ENCODE data around the gene DEUP1.

Gene DEUP1

DNA sequence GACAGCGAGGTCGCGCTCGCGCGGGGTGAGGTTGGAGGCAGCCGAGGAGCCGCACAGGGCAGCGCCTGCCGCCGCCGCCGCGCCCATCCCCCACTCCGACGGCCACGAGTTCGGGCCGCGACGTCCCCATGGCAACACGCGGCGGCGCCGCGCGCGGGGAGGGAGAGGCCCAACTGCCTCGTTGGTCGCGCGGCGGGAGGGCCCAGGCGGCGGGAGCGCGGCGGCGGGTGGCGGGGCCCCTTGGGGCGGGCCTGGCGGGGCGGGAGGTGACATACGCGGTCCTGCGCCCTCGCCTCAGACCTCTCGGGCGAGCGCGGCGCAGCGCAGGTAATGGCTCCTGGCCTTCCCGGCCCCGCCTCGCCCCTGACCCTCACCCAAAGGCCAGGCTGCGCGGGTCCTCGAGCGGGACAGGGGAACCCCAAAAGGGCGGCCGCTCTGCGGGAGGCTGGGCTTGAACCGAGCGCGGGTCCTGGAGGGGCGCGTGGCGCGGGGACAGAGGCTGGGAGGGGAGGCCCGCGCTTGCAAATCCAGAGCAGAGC lies at the start of gene DEUP1:
Gene DEUP1 (plus strand): TSS at position 297 of the 539 bp plus-strand sequence. CDS start 1,518 bp downstream, outside the sequence.
- no peak for TF ChIP-seq CTCF (IDR thresholded peaks at IDR 0.05)

GRCh38 chr11:93285430-93285829 lies 45.1 kb upstream of the DEUP1 start:
- TF ChIP-seq CTCF (IDR thresholded peaks at IDR 0.05), result no peak

GRCh38 chr11:93287434-93287833 lies 43.1 kb upstream of the DEUP1 start:
- TF ChIP-seq CTCF (IDR thresholded peaks at IDR 0.05), result no peak

GRCh38 chr11:93288079-93288478 lies 42.5 kb upstream of the DEUP1 start:
- TF ChIP-seq CTCF (IDR thresholded peaks at IDR 0.05), result no peak

GRCh38 chr11:93288767-93289166 lies 41.8 kb upstream of the DEUP1 start:
- TF ChIP-seq CTCF (IDR thresholded peaks at IDR 0.05), result no peak

DNA sequence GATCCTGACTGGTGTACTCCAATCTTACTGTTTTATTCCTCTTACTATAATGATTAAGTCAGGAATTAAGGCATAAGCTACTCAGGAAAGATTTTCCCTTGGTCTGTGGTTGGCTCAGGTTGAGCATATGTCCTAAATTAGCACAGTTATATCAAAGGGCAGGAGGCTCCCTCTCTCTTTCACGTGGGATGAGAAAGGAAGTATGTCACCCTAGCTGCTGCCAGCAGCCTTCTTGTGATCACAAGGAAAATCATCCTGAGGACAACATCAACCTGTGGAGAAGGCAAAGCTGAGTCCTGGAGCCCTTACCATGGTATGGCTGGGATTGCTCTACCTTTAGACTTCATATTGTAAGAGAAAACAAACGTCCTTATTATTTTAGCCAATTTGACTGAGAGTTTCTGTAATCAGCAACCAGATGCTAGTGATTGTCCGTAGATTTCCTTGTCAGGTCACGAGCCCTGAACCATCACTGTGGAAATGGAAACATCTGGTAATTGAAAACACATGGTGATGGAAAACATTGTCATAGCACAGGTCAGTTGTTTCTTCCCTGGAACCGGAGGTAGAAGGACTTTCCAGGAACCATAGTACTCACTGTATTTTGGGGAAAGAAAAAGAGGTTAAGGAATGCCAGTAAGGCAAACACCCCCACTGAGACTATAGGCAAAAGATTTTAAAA lies 40.6 kb upstream of the DEUP1 start:
- no peak for TF ChIP-seq CTCF (IDR thresholded peaks at IDR 0.05)

GRCh38 chr11:93291110-93291509 lies 39.4 kb upstream of the DEUP1 start:
- no peak for TF ChIP-seq CTCF (IDR thresholded peaks at IDR 0.05)

All from LNCAP (cell line).